Panc1 (cell line): ENCODE results near the gene IFI16.

Source experiments
- POLR2AphosphoS5 ChIP-seq: IDR thresholded peaks from 2 replicates; pipeline ENCODE4 v1.6.1; 2012; ENCODE audit warnings: mild to moderate bottlenecking, low read depth, low read length, moderate library complexity
- TF ChIP-seq, protein P1 (sequence below): fragments of 450-650 bp; IDR thresholded peaks from 2 replicates; pipeline ENCODE4 v1.5.1; 2017; ENCODE audit warnings: mild to moderate bottlenecking
- TF ChIP-seq, protein P2 (sequence below), 2 experiments: IDR thresholded peaks; 2 replicates each; pipeline ENCODE4 v1.6.1; 2011 to 2012; ENCODE audit warnings: low read depth in 2 of 2, control low read depth in 1 of 2, low read length in 1 of 2, mild to moderate bottlenecking in 1 of 2, moderate library complexity in 1 of 2; ENCODE audit not compliant: insufficient read depth in 1 of 2

DNA sequence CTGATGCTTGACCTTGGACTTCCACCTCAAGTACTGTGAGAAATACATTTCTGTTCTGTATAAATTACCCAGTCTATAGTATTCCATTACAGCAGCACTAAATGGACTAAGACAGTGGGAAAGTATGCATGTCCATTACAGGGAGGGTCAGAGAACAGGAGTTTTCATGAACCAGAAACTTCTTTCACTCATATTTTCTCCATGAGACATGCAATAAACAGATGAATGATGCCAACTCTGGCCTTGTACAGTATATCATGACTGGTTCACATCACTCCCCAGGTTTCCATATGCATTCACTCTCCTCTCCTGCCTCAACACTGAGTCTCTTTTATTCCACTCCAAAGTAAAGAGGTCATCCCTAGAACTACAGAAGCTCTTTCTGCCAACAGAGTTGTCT, 4.5 kb upstream of the IFI16 start:
- TF ChIP-seq, protein P1, sequence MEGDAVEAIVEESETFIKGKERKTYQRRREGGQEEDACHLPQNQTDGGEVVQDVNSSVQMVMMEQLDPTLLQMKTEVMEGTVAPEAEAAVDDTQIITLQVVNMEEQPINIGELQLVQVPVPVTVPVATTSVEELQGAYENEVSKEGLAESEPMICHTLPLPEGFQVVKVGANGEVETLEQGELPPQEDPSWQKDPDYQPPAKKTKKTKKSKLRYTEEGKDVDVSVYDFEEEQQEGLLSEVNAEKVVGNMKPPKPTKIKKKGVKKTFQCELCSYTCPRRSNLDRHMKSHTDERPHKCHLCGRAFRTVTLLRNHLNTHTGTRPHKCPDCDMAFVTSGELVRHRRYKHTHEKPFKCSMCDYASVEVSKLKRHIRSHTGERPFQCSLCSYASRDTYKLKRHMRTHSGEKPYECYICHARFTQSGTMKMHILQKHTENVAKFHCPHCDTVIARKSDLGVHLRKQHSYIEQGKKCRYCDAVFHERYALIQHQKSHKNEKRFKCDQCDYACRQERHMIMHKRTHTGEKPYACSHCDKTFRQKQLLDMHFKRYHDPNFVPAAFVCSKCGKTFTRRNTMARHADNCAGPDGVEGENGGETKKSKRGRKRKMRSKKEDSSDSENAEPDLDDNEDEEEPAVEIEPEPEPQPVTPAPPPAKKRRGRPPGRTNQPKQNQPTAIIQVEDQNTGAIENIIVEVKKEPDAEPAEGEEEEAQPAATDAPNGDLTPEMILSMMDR = no peak
- no peak for TF ChIP-seq POLR2AphosphoS5
- TF ChIP-seq, protein P2, sequence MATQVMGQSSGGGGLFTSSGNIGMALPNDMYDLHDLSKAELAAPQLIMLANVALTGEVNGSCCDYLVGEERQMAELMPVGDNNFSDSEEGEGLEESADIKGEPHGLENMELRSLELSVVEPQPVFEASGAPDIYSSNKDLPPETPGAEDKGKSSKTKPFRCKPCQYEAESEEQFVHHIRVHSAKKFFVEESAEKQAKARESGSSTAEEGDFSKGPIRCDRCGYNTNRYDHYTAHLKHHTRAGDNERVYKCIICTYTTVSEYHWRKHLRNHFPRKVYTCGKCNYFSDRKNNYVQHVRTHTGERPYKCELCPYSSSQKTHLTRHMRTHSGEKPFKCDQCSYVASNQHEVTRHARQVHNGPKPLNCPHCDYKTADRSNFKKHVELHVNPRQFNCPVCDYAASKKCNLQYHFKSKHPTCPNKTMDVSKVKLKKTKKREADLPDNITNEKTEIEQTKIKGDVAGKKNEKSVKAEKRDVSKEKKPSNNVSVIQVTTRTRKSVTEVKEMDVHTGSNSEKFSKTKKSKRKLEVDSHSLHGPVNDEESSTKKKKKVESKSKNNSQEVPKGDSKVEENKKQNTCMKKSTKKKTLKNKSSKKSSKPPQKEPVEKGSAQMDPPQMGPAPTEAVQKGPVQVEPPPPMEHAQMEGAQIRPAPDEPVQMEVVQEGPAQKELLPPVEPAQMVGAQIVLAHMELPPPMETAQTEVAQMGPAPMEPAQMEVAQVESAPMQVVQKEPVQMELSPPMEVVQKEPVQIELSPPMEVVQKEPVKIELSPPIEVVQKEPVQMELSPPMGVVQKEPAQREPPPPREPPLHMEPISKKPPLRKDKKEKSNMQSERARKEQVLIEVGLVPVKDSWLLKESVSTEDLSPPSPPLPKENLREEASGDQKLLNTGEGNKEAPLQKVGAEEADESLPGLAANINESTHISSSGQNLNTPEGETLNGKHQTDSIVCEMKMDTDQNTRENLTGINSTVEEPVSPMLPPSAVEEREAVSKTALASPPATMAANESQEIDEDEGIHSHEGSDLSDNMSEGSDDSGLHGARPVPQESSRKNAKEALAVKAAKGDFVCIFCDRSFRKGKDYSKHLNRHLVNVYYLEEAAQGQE (IDR thresholded peaks at IDR 0.05; ENCODE audit: insufficient read depth in 1 of 2, low read depth in 2 of 2, low read length in 1 of 2) = no peak
